Measurements from ENCODE around the gene GPD1. TPM values are rescaled to one million over a fixed set of nuclear protein-coding genes. Genes with fewer than 3 reads are reported as not detected.

Gene GPD1
- total and polyA plus RNA-seq, 10 donors: 0.13 to 0.79 (median 0.48) TPM; not detected in 1

GRCh38 chr12:50112456-50113218, 8.8 kb downstream of the GPD1 start:
- H3K9me3 ChIP-seq: no peaks in the 10 kb centered on the region
- intact Hi-C loops (cut with DNase I; ENCODE audit: low total_unique reads): no loop called here
- TF ChIP-seq POLR2AphosphoS5 (IDR thresholded peaks at IDR 0.05) (no peak), CTCF (IDR thresholded peaks at IDR 0.05 in 8 of 11, conservative IDR thresholded peaks at IDR 0.05 in 3 of 11) (no peak), POLR2A (IDR thresholded peaks at IDR 0.05) (no peak)
- WGBS, 5 donors: 18 to 23% (median 20%) methylated on average over 26 of the region's 26 CpGs
- no peak for DNase-seq
- no peaks in the 10 kb centered on the region for H3K27me3 ChIP-seq (replicated peaks in 1 of 7)
- peak overlapping the region; percentile 73 to 97 (median 88) for H3K4me3 ChIP-seq
- peaks cover 0 to 42% (median 14%) of the 10 kb centered on the region in 6 donors for H3K36me3 ChIP-seq
- H3K27ac ChIP-seq: peak overlapping the region; percentile 90 to 98 (median 94)
- H3K4me1 ChIP-seq: peaks cover 37 to 78% (median 68%) of the 10 kb centered on the region in 6 donors

- intact Hi-C loops (cut with DNase I; ENCODE audit: low total_unique reads): no loop called here
- Histone ChIP-seq H3K27ac (peak overlapping the region in 3 of 8 donors; percentile 9 to 38 (median 15)), H3K4me1 (peaks cover 15 to 84% (median 50%) of the 10 kb centered on the region in 6 donors), H3K9me3 (no peaks in the 10 kb centered on the region), H3K4me3 (no peak overlapping the region), H3K36me3 (peaks cover 0 to 87% (median 47%) of the 10 kb centered on the region in 6 donors), H3K27me3 (replicated peaks in 1 of 7) (no peaks in the 10 kb centered on the region)
- TF ChIP-seq POLR2AphosphoS5 (IDR thresholded peaks at IDR 0.05) (no peak), POLR2A (IDR thresholded peaks at IDR 0.05) (no peak), CTCF (IDR thresholded peaks at IDR 0.05 in 8 of 11, conservative IDR thresholded peaks at IDR 0.05 in 3 of 11) (no peak)
- 78 to 86% (median 82%) methylated on average over 6 of the region's 6 CpGs for WGBS, 5 donors
- no peak for DNase-seq
Measured at GRCh38 chr12:50117057-50117622, 13.3 kb downstream of the GPD1 start.

- 94 to 100% (median 96%) methylated on average over 2 of the region's 2 CpGs for WGBS, 5 donors
- DNase-seq: no peak
- Histone ChIP-seq H3K27ac (no peak overlapping the region), H3K4me1 (peaks cover 1 to 71% (median 35%) of the 10 kb centered on the region in 6 donors), H3K27me3 (replicated peaks in 1 of 7) (no peaks in the 10 kb centered on the region), H3K36me3 (peaks cover 0 to 100% (median 63%) of the 10 kb centered on the region in 6 donors), H3K4me3 (no peak overlapping the region), H3K9me3 (no peaks in the 10 kb centered on the region)
- TF ChIP-seq POLR2AphosphoS5 (IDR thresholded peaks at IDR 0.05) (no peak), CTCF (IDR thresholded peaks at IDR 0.05 in 8 of 11, conservative IDR thresholded peaks at IDR 0.05 in 3 of 11) (no peak), POLR2A (IDR thresholded peaks at IDR 0.05) (no peak)
- intact Hi-C loops (cut with DNase I; ENCODE audit: low total_unique reads): no loop called here
Measured at GRCh38 chr12:50119387-50119786, 15.6 kb downstream of the GPD1 start.

- intact Hi-C loops (cut with DNase I; ENCODE audit: low total_unique reads): no loop called here
- Histone ChIP-seq H3K36me3 (peaks cover 0 to 100% (median 65%) of the 10 kb centered on the region in 6 donors), H3K9me3 (no peaks in the 10 kb centered on the region), H3K27me3 (replicated peaks in 1 of 7) (no peaks in the 10 kb centered on the region), H3K4me3 (no peak overlapping the region), H3K4me1 (peaks cover 0 to 72% (median 32%) of the 10 kb centered on the region in 6 donors), H3K27ac (no peak overlapping the region)
- no peak for DNase-seq
- WGBS, 5 donors: 90 to 96% (median 93%) methylated on average over 3 of the region's 3 CpGs
- TF ChIP-seq POLR2A (IDR thresholded peaks at IDR 0.05) (no peak), POLR2AphosphoS5 (IDR thresholded peaks at IDR 0.05) (no peak), CTCF (IDR thresholded peaks at IDR 0.05 in 8 of 11, conservative IDR thresholded peaks at IDR 0.05 in 3 of 11) (no peak)
Measured at GRCh38 chr12:50120521-50120920, 16.7 kb downstream of the GPD1 start.

Measured in spleen (tissue), 11 donors.